Activated CD4-positive, alpha-beta T cell treated with anti-CD3 and anti-CD28 coated beads for 24 hours (primary cell): ENCODE data around the gene CDHR1.

ENCODE experiments used
- DNase-seq, 2 donors: peaks; one replicate each; pipeline ENCODE4 v3.0.0-alpha.2; 2020; ENCODE audit warnings: low read depth in 2 of 2

CDHR1 gene

DNA sequence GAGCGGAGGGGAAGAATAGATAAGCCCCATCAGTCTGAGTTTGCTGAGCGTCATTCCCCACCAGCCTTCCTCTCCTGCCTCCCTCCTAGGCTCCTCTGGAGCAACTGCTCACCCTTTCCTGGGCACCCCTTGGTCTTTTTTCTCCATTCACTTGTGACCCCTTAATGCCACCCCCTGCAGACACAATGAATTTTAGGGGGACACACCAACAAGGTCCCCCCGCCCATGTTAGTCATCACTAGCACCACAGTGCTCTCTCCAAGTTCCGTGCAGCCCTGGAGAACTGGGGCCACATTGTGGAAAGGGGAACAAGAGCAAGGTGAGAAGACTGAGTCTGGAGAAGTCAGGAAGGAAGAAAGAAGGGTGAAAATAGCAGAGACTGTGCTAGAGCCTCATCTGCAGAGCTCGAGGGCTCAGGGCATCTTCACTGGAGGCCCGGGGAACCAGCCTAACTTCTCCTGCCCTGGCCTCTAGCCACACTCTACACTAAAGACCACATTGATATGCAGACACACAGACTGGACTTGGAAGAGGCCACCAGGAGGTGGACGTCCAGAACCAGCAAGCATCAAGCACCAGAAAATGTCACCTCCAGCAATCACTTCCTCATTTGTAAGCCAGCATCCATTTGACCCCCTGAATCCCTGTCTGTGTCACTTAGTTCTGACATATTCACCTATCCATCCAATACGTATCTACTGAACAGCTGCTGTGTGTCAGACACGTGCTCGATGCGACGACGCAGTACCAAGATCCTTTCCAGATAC lies 68.0 kb downstream of the CDHR1 start:
- no peak for DNase-seq

DNA sequence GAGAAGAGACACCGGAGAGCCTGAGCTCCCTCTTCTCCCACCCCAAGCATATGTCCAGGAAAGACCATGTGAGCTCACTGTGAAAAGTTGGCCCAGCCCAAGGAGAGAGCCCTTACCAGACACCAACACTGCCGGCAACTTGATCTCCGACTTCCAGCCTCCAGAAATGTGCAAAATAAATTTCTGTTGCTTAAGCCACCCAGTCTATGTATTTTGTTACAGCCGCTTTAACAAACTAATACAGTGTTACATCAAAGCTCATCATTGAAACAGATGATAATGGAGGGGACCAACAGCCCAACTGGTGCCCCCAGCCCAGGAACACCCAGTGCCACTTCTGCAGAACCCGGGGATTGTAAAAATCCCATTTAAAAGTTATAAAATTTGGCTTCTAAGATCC lies 69.4 kb downstream of the CDHR1 start:
- DNase-seq = no peak

DNA sequence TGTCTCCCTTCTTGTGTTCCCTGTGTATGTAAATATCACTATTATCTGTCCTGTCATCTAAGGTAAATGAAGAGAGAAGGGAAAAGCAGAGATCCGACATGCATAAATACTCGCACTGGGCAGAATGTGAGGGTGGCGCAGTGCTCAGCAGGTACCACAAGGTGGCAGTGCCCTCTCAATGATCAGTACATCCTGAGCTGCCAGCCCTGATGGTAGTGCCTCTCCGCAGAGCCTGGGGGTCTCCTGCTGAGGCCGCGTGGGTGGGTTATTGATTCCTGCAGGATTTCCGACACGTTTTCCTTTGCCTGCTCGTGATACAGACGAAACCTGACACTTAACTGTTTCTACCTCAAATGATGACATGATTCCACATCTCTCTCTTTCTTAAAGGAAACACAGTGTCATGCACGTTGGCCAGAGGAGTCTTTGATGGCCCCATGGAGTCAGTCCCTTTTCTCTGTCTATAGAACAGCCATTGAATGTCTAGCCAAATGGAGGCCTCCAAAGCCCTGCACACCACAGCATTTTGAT lies 70.3 kb downstream of the CDHR1 start:
- DNase-seq = peak; percentile 57 to 60

DNA sequence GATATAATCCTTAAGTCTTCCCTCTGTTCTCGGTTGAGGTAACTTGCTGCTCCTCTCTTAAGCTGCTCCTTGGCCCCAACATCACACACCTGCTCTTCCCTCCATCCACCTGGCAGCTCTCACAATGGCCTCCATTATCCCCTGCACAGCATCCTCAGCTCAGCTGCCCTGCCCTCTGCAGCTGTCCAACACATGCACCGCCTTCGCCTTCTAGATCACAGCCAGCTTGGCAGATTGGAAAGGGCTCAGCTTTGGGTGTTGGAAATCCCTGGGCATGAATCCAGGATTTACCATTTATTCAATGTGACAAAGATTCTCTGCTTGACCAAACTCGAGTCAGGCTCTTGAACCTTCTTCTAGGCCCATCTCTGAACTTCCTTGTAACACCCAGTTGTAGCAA lies 71.1 kb downstream of the CDHR1 start:
- no peak for DNase-seq

DNA sequence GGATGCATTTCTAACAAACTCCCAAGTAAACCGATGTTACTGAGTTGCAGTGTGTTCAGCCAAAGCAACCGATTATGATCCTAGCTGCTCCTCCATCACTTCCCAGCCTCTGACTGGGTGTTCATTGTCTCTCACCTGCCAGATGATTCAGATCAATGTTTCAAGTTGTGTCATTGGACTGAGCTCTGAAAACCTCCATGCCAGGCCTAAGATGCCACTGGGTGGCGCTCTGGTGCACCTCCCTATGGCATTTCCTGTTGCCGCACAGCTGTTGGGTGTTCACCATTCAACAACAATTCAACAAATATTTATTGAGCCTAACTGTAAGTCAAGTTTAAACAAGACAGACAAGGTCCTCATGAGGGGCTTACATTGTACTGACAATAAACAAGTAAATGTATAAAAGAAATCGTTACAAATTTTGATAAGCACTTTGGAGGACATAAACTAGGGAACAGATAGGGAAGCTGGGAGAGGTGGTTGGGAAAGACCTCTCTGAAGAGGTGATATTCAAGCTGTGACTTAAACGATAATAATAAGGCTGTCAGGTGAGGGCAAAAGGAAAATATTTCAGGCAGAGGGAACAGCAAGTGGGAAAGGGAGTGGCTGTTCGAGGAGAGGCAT lies 73.3 kb downstream of the CDHR1 start:
- peak; percentile 52 to 74 for DNase-seq

DNA sequence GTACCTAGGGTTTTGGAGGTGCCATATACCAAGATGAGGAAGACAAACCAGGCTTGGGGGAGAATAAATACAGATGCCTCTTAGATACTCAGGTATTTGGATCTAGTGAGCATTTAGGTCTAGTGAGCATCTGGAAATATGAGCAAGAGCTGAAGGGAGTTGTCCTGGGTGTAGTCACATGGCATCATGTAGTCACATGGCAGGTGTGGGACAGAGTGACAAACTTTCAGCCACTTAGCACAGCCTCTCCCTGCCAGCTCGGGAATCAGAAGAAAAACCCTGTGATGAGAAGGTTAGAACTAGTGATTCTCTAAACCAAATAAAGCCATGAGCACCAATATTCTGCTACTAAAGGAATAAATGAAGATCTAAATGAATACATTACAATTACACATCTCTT lies 74.8 kb downstream of the CDHR1 start:
- no peak for DNase-seq
